PFSK-1 (cell line): ENCODE data around the gene DGKI.

Experiments used
- POLR2AphosphoS5 ChIP-seq: IDR thresholded peaks from 2 replicates; pipeline ENCODE4 v1.6.1; 2012; ENCODE audit warnings: low read depth, mild to moderate bottlenecking, control low read depth, low read length, moderate library complexity
- SIN3A ChIP-seq: IDR thresholded peaks from 2 replicates; pipeline ENCODE4 v1.6.1; 2012; ENCODE audit warnings: mild to moderate bottlenecking, low read length, moderate library complexity, borderline replicate concordance; ENCODE audit not compliant: insufficient read depth
- TAF1 ChIP-seq: IDR thresholded peaks from 2 replicates; pipeline ENCODE4 v1.6.1; 2012; ENCODE audit warnings: low read length, control low read depth, borderline replicate concordance; ENCODE audit not compliant: insufficient read depth
- TF ChIP-seq, protein P1 (sequence below), 2 experiments: IDR thresholded peaks; 2 replicates each; pipeline versions ENCODE4 v1.6.1 to v1.8.0; 2011 to 2012; ENCODE audit warnings: low read depth in 2 of 2, low read length in 2 of 2, control low read depth in 1 of 2, inconsistent platforms in 1 of 2, mild to moderate bottlenecking in 1 of 2, moderate library complexity in 1 of 2; ENCODE audit not compliant: insufficient read depth in 1 of 2

- TF ChIP-seq POLR2AphosphoS5 (no peak), TAF1 (no peak), SIN3A (no peak)
- TF ChIP-seq, protein P1, sequence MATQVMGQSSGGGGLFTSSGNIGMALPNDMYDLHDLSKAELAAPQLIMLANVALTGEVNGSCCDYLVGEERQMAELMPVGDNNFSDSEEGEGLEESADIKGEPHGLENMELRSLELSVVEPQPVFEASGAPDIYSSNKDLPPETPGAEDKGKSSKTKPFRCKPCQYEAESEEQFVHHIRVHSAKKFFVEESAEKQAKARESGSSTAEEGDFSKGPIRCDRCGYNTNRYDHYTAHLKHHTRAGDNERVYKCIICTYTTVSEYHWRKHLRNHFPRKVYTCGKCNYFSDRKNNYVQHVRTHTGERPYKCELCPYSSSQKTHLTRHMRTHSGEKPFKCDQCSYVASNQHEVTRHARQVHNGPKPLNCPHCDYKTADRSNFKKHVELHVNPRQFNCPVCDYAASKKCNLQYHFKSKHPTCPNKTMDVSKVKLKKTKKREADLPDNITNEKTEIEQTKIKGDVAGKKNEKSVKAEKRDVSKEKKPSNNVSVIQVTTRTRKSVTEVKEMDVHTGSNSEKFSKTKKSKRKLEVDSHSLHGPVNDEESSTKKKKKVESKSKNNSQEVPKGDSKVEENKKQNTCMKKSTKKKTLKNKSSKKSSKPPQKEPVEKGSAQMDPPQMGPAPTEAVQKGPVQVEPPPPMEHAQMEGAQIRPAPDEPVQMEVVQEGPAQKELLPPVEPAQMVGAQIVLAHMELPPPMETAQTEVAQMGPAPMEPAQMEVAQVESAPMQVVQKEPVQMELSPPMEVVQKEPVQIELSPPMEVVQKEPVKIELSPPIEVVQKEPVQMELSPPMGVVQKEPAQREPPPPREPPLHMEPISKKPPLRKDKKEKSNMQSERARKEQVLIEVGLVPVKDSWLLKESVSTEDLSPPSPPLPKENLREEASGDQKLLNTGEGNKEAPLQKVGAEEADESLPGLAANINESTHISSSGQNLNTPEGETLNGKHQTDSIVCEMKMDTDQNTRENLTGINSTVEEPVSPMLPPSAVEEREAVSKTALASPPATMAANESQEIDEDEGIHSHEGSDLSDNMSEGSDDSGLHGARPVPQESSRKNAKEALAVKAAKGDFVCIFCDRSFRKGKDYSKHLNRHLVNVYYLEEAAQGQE (IDR thresholded peaks at IDR 0.05; ENCODE audit: insufficient read depth in 1 of 2, low read depth in 2 of 2, low read length in 2 of 2): no peak
Measured at GRCh38 chr7:137453356-137453755, 393.4 kb downstream of the DGKI start.
